CD4-positive, CD25-positive, alpha-beta regulatory T cell (primary cell): ENCODE measurements around the gene TRDMT1. TPM values are rescaled to one million over a fixed set of nuclear protein-coding genes. Genes with fewer than 3 reads are reported as not detected.

ENCODE experiments used
- ATAC-seq, 2 donors: fragments of 150-1000 bp; cut with Tn5 transposase; one replicate each; pipeline ENCODE4 v1.10.0; 2021; ENCODE audit warnings: low read depth in 2 of 2, moderate number of reproducible peaks in 2 of 2, moderate library complexity in 1 of 2
- DNase-seq, 3 donors: peaks; one replicate each; pipeline versions ENCODE4 v3.0.0 to v3.0.0-alpha.2; 2012 to 2022; ENCODE audit warnings: mixed read lengths in 1 of 3
- H3K27ac ChIP-seq: one replicate; pipeline ENCODE4 v1.7.0; 2013; ENCODE audit warnings: mild to moderate bottlenecking, low read length; ENCODE audit not compliant: insufficient read depth, poor library complexity, severe bottlenecking
- H3K27me3 ChIP-seq: one replicate; pipeline ENCODE4 v1.7.0; 2013; ENCODE audit warnings: low read length; ENCODE audit not compliant: control insufficient read depth, insufficient read depth
- H3K36me3 ChIP-seq: one replicate; pipeline ENCODE4 v1.7.0; 2013; ENCODE audit warnings: mild to moderate bottlenecking, low read length, moderate library complexity; ENCODE audit not compliant: control insufficient read depth, insufficient read depth
- H3K4me1 ChIP-seq: 2 replicates; pipeline ENCODE4 v1.7.0; 2013; ENCODE audit warnings: mild to moderate bottlenecking, low read length; ENCODE audit not compliant: insufficient read depth, control insufficient read depth, poor library complexity, severe bottlenecking
- H3K4me3 ChIP-seq: one replicate; pipeline ENCODE4 v1.7.0; 2013; ENCODE audit warnings: low read depth, mild to moderate bottlenecking, low read length, moderate library complexity
- H3K9me3 ChIP-seq, 2 experiments: 1 replicate in 1 of 2; 2 replicates in 1 of 2; pipeline ENCODE4 v1.7.0; 2013; ENCODE audit warnings: low read length in 2 of 2, mild to moderate bottlenecking in 1 of 2, moderate library complexity in 1 of 2; ENCODE audit not compliant: control insufficient read depth in 2 of 2
- H3K27ac Mint-ChIP-seq, 3 donors: one replicate each; pipeline ENCODE4 v1.8.0; 2020 to 2022; ENCODE audit warnings: mild to moderate bottlenecking in 3 of 3, mixed read lengths in 3 of 3, moderate library complexity in 2 of 3
- H3K27me3 Mint-ChIP-seq: one replicate; pipeline ENCODE4 v1.8.0; 2022; ENCODE audit warnings: mild to moderate bottlenecking, mixed read lengths
- H3K36me3 Mint-ChIP-seq: one replicate; pipeline ENCODE4 v1.8.0; 2020; ENCODE audit warnings: mixed read lengths
- H3K4me1 Mint-ChIP-seq, 4 donors: one replicate each; pipeline ENCODE4 v1.8.0; 2020 to 2022; ENCODE audit warnings: mixed read lengths in 4 of 4, mild to moderate bottlenecking in 1 of 4
- H3K4me3 Mint-ChIP-seq, 4 donors: one replicate each; pipeline ENCODE4 v1.8.0; 2020 to 2022; ENCODE audit warnings: mild to moderate bottlenecking in 4 of 4, mixed read lengths in 4 of 4, moderate library complexity in 3 of 4
- H3K9me3 Mint-ChIP-seq, 7 donors: one replicate each; pipeline ENCODE4 v1.8.0; 2020 to 2022; ENCODE audit warnings: mixed read lengths in 7 of 7, mild to moderate bottlenecking in 3 of 7, moderate library complexity in 2 of 7
- polyA plus RNA-seq, 4 donors: library from polyadenylated mRNA; unstranded; fragments of 300-500 nt; fragmentation: Illumina TruSeq; gene quantifications; one replicate each; pipeline ENCODE4 v1.2.3, GENCODE V29; 2021
- total RNA-seq: library from RNA; stranded (reverse); gene quantifications from one replicate; pipeline ENCODE4 v1.2.3, GENCODE V29; 2022

The TRDMT1 gene
- total and polyA plus RNA-seq, 5 donors from 2014 or later: 5.8 to 12.2 (median 8.2) TPM

DNA sequence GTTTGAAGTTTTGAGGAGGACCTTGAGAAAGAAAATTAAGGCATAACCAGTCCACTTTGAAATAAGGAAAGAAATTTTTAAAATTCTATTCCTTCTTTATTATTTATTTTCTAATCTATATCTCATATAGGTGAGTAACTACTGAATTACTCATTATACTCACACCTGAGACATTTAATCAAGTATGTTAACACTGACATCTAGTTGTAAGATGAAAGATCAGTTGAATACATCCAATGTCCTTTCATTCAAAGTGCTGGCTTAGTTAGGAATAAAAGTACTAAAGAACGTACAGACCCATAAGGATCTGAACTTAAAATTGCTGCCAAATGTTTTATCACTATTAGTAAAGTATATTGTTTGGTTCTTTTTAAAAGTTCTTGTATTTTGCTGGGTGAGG lies 23.5 kb downstream of the TRDMT1 start:
- no peaks in the 10 kb centered on the region for H3K27me3 ChIP-seq
- H3K36me3 ChIP-seq: no peaks in the 10 kb centered on the region
- no peak overlapping the region for H3K4me3 ChIP-seq
- peaks cover 4% of the 10 kb centered on the region for H3K36me3 Mint-ChIP-seq
- no peak overlapping the region for H3K27ac ChIP-seq
- ATAC-seq: no peak
- no peaks in the 10 kb centered on the region for H3K9me3 ChIP-seq
- peaks cover 0 to 19% (median 5%) of the 10 kb centered on the region in 4 donors for H3K4me1 Mint-ChIP-seq
- no peak overlapping the region for H3K4me3 Mint-ChIP-seq
- H3K27ac Mint-ChIP-seq: no peak overlapping the region
- no peak for DNase-seq
- H3K27me3 Mint-ChIP-seq: no peaks in the 10 kb centered on the region
- no peaks in the 10 kb centered on the region for H3K9me3 Mint-ChIP-seq
- no peaks in the 10 kb centered on the region for H3K4me1 ChIP-seq

DNA sequence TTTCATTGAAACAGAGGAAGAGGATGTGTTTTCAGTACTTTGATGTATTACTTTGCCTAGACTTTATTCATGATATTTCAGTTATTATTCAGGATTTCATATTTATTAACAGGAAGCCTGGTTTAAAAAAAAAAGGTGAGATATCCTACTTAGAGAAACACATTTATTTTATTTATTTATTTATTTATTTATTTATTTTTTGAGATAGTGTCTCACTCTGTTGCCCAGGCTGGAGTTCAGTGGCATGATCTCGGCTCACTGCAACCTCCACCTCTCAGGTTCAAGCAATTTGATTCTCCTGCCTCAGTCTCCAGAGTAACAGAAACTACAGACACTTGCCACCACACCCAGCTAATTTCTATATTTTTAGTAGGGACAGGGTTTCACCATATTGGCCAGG lies 24.5 kb downstream of the TRDMT1 start:
- Histone ChIP-seq H3K4me3 (no peak overlapping the region), H3K4me1 (no peaks in the 10 kb centered on the region), H3K27me3 (no peaks in the 10 kb centered on the region), H3K36me3 (no peaks in the 10 kb centered on the region), H3K27ac (no peak overlapping the region), H3K9me3 (no peaks in the 10 kb centered on the region)
- H3K36me3 Mint-ChIP-seq: peaks cover 5% of the 10 kb centered on the region
- H3K4me1 Mint-ChIP-seq: peaks cover 0 to 14% (median 5%) of the 10 kb centered on the region in 4 donors
- DNase-seq (no peak), ATAC-seq (no peak)
- no peaks in the 10 kb centered on the region for H3K9me3 Mint-ChIP-seq
- no peak overlapping the region for H3K4me3 Mint-ChIP-seq
- no peaks in the 10 kb centered on the region for H3K27me3 Mint-ChIP-seq
- no peak overlapping the region for H3K27ac Mint-ChIP-seq

DNA sequence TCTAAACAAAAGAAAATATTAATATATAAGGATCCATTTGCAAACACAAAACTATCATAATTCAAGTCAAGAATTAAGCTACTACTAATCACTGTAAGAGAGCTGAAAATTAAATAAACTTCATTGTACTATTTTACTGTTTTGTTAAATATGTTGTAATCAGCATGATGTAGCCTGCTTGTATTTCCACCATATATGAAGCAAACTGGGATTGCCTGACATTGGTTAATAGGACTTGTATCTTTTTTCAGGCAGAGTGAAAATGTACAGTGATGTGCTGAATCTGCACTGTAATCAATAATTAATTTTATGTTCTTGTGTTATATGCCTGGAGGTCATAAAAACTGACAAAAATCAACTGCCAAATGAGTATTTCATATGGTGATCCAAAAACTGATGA lies 25.4 kb downstream of the TRDMT1 start:
- no peak overlapping the region for H3K4me3 Mint-ChIP-seq
- no peak for ATAC-seq

DNA sequence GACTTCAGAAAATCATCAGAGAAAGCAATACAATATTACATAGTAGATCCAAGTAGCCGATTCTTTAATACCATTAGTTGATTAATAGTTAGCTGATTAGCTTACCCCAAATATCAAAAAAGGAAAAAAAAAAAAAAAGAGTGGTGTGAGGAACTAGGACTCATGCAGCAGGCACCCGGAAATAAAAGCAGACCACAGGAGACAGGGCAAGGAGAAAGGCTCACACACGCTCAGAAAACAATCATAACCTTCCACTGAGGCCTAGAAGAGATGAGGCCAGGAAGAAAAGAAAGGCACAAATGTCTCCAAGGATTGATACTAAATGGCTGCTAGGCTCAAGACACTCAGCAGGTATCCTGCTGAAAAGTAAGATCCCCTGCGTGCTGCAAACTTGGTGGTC lies 25.9 kb downstream of the TRDMT1 start:
- Histone ChIP-seq H3K9me3 (no peaks in the 10 kb centered on the region), H3K36me3 (no peaks in the 10 kb centered on the region), H3K4me1 (no peaks in the 10 kb centered on the region), H3K27ac (no peak overlapping the region), H3K4me3 (no peak overlapping the region), H3K27me3 (no peaks in the 10 kb centered on the region)
- peak in 1 of 3 donors; percentile 5 for DNase-seq
- peak overlapping the region in 2 of 3 donors; percentile 13 to 89 for H3K27ac Mint-ChIP-seq
- ATAC-seq: no peak
- H3K4me1 Mint-ChIP-seq: peaks cover 0 to 11% (median 6%) of the 10 kb centered on the region in 4 donors
- no peaks in the 10 kb centered on the region for H3K9me3 Mint-ChIP-seq
- H3K4me3 Mint-ChIP-seq: peak overlapping the region in 1 of 4 donors; percentile 67
- no peaks in the 10 kb centered on the region for H3K27me3 Mint-ChIP-seq
- H3K36me3 Mint-ChIP-seq: peaks cover 12% of the 10 kb centered on the region

More for the DNA sequence above, 25.4 kb downstream of the TRDMT1 start:
- no peaks in the 10 kb centered on the region for H3K9me3 Mint-ChIP-seq
- H3K27me3 Mint-ChIP-seq: no peaks in the 10 kb centered on the region
- no peaks in the 10 kb centered on the region for H3K36me3 ChIP-seq
- DNase-seq: no peak
- no peak overlapping the region for H3K4me3 ChIP-seq
- H3K27ac Mint-ChIP-seq: peak overlapping the region in 1 of 3 donors; percentile 3
- peaks cover 0 to 11% (median 6%) of the 10 kb centered on the region in 4 donors for H3K4me1 Mint-ChIP-seq
- no peak overlapping the region for H3K27ac ChIP-seq
- H3K4me1 ChIP-seq: no peaks in the 10 kb centered on the region
- no peaks in the 10 kb centered on the region for H3K9me3 ChIP-seq
- H3K36me3 Mint-ChIP-seq: peaks cover 12% of the 10 kb centered on the region
- no peaks in the 10 kb centered on the region for H3K27me3 ChIP-seq

DNA sequence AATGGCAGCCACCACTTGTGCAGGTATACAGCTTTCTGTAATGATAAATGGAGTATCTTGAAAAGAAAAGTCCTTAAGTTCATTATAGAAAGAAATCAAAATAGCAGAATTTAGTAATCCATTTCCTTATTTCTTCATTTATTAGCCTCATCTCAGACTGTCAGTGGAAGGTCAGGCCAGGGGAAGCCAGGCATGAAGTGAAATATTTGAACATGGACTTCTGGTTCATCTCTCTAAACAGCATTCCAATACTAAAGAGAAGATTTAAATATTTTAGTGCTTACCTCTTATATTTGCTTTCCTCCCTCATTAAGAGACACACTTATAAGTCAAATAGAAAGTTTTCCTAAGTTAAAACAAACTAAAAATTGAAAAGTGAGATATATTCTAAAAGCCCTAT lies 26.8 kb downstream of the TRDMT1 start:
- H3K9me3 Mint-ChIP-seq: no peaks in the 10 kb centered on the region

DNA sequence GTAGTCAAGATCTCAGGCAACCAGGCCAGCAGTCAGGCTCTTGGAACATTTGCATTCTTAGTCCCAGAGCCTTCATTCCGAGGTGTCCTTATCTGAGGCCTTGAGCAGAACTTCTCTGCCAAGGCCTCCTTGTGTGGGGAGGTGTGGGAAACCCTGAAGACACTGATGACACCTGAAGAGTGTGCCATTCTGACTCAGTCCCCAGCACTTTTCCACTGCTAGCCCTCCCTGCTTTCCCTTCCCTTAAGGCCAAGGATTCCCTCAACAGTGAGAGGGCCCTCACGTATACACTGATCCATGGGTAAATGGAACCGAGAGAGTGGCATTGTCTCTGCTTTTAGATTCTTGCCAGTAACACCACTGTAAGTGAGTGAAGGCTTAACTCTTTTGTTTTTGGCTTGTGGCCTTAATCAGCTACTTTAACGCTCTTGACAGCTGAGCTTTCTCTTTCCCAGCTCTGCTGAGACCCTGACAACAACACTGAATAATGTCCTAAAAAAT lies 30.3 kb downstream of the TRDMT1 start:
- Histone ChIP-seq H3K36me3 (no peaks in the 10 kb centered on the region), H3K4me3 (no peak overlapping the region), H3K27ac (no peak overlapping the region), H3K27me3 (no peaks in the 10 kb centered on the region), H3K4me1 (no peaks in the 10 kb centered on the region), H3K9me3 (no peaks in the 10 kb centered on the region)
- DNase-seq (no peak), ATAC-seq (no peak)
- H3K4me3 Mint-ChIP-seq: no peak overlapping the region
- no peaks in the 10 kb centered on the region for H3K9me3 Mint-ChIP-seq
- H3K36me3 Mint-ChIP-seq: peaks cover 17% of the 10 kb centered on the region
- no peaks in the 10 kb centered on the region for H3K27me3 Mint-ChIP-seq
- H3K4me1 Mint-ChIP-seq: peaks cover 0 to 6% (median 5%) of the 10 kb centered on the region in 4 donors
- no peak overlapping the region for H3K27ac Mint-ChIP-seq

More for the DNA sequence above, 26.8 kb downstream of the TRDMT1 start:
- Histone ChIP-seq H3K9me3 (no peaks in the 10 kb centered on the region), H3K4me1 (no peaks in the 10 kb centered on the region), H3K36me3 (no peaks in the 10 kb centered on the region), H3K4me3 (no peak overlapping the region), H3K27ac (no peak overlapping the region), H3K27me3 (no peaks in the 10 kb centered on the region)
- no peak for ATAC-seq
- H3K4me1 Mint-ChIP-seq: peaks cover 0 to 11% (median 6%) of the 10 kb centered on the region in 4 donors
- H3K27ac Mint-ChIP-seq: no peak overlapping the region
- DNase-seq: no peak
- H3K4me3 Mint-ChIP-seq: no peak overlapping the region
- peaks cover 12% of the 10 kb centered on the region for H3K36me3 Mint-ChIP-seq
- no peaks in the 10 kb centered on the region for H3K27me3 Mint-ChIP-seq

DNA sequence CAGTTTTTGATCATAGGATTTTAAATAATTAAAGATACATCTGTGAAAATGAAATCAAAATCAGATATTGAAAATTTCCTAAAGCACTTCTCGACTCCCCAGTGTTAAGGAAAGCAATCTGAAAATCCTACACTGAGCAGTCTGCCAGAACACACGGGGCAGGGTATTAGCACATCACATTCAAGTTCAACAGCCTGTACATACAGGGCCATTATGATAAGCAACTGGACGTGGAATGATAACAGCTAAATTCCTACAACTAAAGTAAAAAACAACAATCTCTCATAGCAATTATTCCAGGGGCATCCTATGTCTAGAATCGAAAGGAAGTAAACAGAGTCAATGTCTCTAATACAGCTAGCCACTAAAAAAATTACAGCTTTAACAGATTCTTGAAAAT lies 31.7 kb downstream of the TRDMT1 start:
- Histone ChIP-seq H3K27me3 (no peaks in the 10 kb centered on the region), H3K4me1 (no peaks in the 10 kb centered on the region), H3K4me3 (no peak overlapping the region), H3K36me3 (no peaks in the 10 kb centered on the region), H3K9me3 (no peaks in the 10 kb centered on the region), H3K27ac (no peak overlapping the region)
- Mint-ChIP-seq H3K4me1 (peaks cover 0 to 3% (median 0%) of the 10 kb centered on the region in 4 donors), H3K4me3 (no peak overlapping the region), H3K27me3 (no peaks in the 10 kb centered on the region), H3K27ac (no peak overlapping the region), H3K9me3 (no peaks in the 10 kb centered on the region), H3K36me3 (peaks cover 17% of the 10 kb centered on the region)
- no peak for DNase-seq
- no peak for ATAC-seq

DNA sequence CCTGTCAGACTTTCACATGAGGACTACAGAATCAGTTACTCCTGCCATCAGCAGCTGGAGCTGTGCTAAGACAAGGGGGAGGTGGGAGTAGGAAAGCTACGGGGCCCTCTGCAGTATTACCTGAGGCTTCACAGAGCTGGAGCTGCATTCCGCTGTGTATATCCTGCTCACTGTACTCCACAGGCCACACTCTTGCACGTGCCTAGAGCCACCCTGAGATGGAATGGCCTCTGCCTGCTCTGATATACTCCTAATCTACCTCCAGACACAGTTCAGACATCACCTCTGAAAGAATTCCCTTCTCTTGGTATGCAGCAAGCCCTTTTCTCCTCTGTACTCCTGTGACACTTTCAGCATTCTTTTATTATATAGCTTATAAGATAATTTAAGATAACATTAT lies 34.8 kb downstream of the TRDMT1 start:
- no peaks in the 10 kb centered on the region for H3K27me3 Mint-ChIP-seq
- no peak overlapping the region for H3K27ac Mint-ChIP-seq
- peaks cover 0 to 5% (median 4%) of the 10 kb centered on the region in 4 donors for H3K4me1 Mint-ChIP-seq
- Histone ChIP-seq H3K36me3 (no peaks in the 10 kb centered on the region), H3K27ac (no peak overlapping the region), H3K4me3 (no peak overlapping the region), H3K27me3 (no peaks in the 10 kb centered on the region), H3K4me1 (no peaks in the 10 kb centered on the region), H3K9me3 (no peaks in the 10 kb centered on the region)
- H3K36me3 Mint-ChIP-seq: peaks cover 10% of the 10 kb centered on the region
- H3K4me3 Mint-ChIP-seq: no peak overlapping the region
- no peak for DNase-seq
- no peak for ATAC-seq
- H3K9me3 Mint-ChIP-seq: no peaks in the 10 kb centered on the region
